GM23338 (cell line): Measurements from ENCODE around the gene TRAF3IP1. TPM values are rescaled to one million over a fixed set of nuclear protein-coding genes. Genes with fewer than 3 reads are reported as not detected.

Source experiments
- ATAC-seq: fragments of 200-7000 bp; cut with Tn5 transposase; 3 replicates; pipeline ENCODE4 v1.9.1; 2020
- DNase-seq: peaks from one replicate; pipeline ENCODE4 v3.0.0-alpha.2; 2015; ENCODE audit warnings: low spot score
- H2AFZ ChIP-seq: fragments of 200-600 bp; sonication (generic); 2 replicates; pipeline ENCODE4 v1.8.0; 2016; ENCODE audit warnings: antibody characterized with exemption, mild to moderate bottlenecking, moderate library complexity
- H3F3A ChIP-seq: fragments of 200-600 bp; sonication (generic); replicated peaks from 2 replicates; pipeline ENCODE4 v1.8.0; 2017; ENCODE audit warnings: antibody characterized with exemption, mixed run types, low read depth
- H3K27ac ChIP-seq: fragments of 200-600 bp; sonication (generic); 2 replicates; pipeline ENCODE4 v1.6.1; 2016; ENCODE audit warnings: low read depth
- H3K27me3 ChIP-seq: fragments of 200-600 bp; sonication (generic); 2 replicates; pipeline ENCODE4 v1.8.0; 2016; ENCODE audit warnings: mild to moderate bottlenecking, mixed run types, moderate library complexity; ENCODE audit not compliant: insufficient read depth
- H3K36me3 ChIP-seq: fragments of 200-600 bp; sonication (generic); 2 replicates; pipeline ENCODE4 v1.8.0; 2016; ENCODE audit warnings: mild to moderate bottlenecking; ENCODE audit not compliant: insufficient read depth
- H3K4me1 ChIP-seq: fragments of 200-600 bp; sonication (generic); 2 replicates; pipeline ENCODE4 v1.8.0; 2016; ENCODE audit warnings: mild to moderate bottlenecking, moderate library complexity; ENCODE audit not compliant: insufficient read depth
- H3K4me2 ChIP-seq: fragments of 200-600 bp; sonication (generic); 2 replicates; pipeline ENCODE4 v1.7.1; 2017; ENCODE audit warnings: mixed run types
- H3K4me3 ChIP-seq: fragments of 200-600 bp; sonication (generic); 2 replicates; pipeline ENCODE4 v1.6.1; 2016; ENCODE audit warnings: mixed run types
- H3K79me2 ChIP-seq: fragments of 200-600 bp; sonication (generic); replicated peaks from 2 replicates; pipeline ENCODE4 v1.8.0; 2017; ENCODE audit warnings: mild to moderate bottlenecking; ENCODE audit not compliant: insufficient read depth
- H3K9me2 ChIP-seq: fragments of 200-600 bp; sonication (generic); 2 replicates; pipeline ENCODE4 v1.8.0; 2017; ENCODE audit not compliant: insufficient read depth
- H4K20me1 ChIP-seq: fragments of 200-600 bp; sonication (generic); replicated peaks from 2 replicates; pipeline ENCODE4 v1.8.0; 2017; ENCODE audit warnings: mild to moderate bottlenecking; ENCODE audit not compliant: insufficient read depth
- H3K27ac Mint-ChIP-seq: 2 replicates; pipeline ENCODE4 v1.8.0; 2020; ENCODE audit warnings: inconsistent platforms, mild to moderate bottlenecking, moderate library complexity, mixed read lengths
- H3K27me3 Mint-ChIP-seq: 3 replicates; pipeline ENCODE4 v1.8.0; 2022; ENCODE audit warnings: low read depth, mild to moderate bottlenecking, moderate library complexity, mixed read lengths, inconsistent platforms; ENCODE audit not compliant: insufficient read depth, poor library complexity
- H3K36me3 Mint-ChIP-seq: 3 replicates; pipeline ENCODE4 v1.8.0; 2021; ENCODE audit warnings: low read depth, mild to moderate bottlenecking, inconsistent platforms, moderate library complexity, mixed read lengths
- H3K4me1 Mint-ChIP-seq: 3 replicates; pipeline ENCODE4 v1.8.0; 2020; ENCODE audit warnings: mild to moderate bottlenecking, inconsistent platforms, mixed read lengths
- H3K4me3 Mint-ChIP-seq: 3 replicates; pipeline ENCODE4 v1.8.0; 2021; ENCODE audit warnings: moderate library complexity, mild to moderate bottlenecking, inconsistent platforms, mixed read lengths
- H3K9me3 Mint-ChIP-seq: 3 replicates; pipeline ENCODE4 v1.8.0; 2020; ENCODE audit warnings: moderate library complexity, mild to moderate bottlenecking, inconsistent platforms, mixed read lengths
- CREB1 ChIP-seq: fragments of 250-450 bp; sonication (Bioruptor Pico); IDR thresholded peaks from 2 replicates; pipeline ENCODE4 v1.5.0; 2020; ENCODE audit warnings: low read depth, mild to moderate bottlenecking, moderate library complexity
- CTCF ChIP-seq, 2 experiments: fragments of 200-600 bp in 1 of 2; sonication (generic) in 1 of 2; conservative IDR thresholded peaks; 2 replicates each; pipeline versions ENCODE4 v1.5.1 to v1.6.1; 2016 to 2017; ENCODE audit warnings: antibody characterized with exemption in 2 of 2, low read depth in 2 of 2, mild to moderate bottlenecking in 2 of 2, moderate library complexity in 1 of 2
- ETS1 ChIP-seq: IDR thresholded peaks from 2 replicates; pipeline ENCODE4 v1.6.1; 2016; ENCODE audit warnings: antibody characterized with exemption
- EZH2 ChIP-seq: fragments of 200-600 bp; sonication (generic); IDR thresholded peaks from one replicate; pipeline ENCODE4 v1.8.0; 2017; ENCODE audit warnings: antibody characterized with exemption, mild to moderate bottlenecking, low read depth; ENCODE audit not compliant: unreplicated experiment
- JUNB ChIP-seq: IDR thresholded peaks from one replicate; pipeline ENCODE4 v1.6.1; 2016; ENCODE audit warnings: antibody characterized with exemption; ENCODE audit not compliant: unreplicated experiment
- NANOG ChIP-seq: IDR thresholded peaks from 2 replicates; pipeline ENCODE4 v1.6.1; 2016; ENCODE audit warnings: antibody characterized with exemption, borderline replicate concordance
- STAT1 ChIP-seq: IDR thresholded peaks from one replicate; pipeline ENCODE4 v1.6.1; 2016; ENCODE audit warnings: antibody characterized with exemption; ENCODE audit not compliant: unreplicated experiment
- ZNF114 ChIP-seq: fragments of 250-450 bp; sonication (Bioruptor Pico); IDR thresholded peaks from 2 replicates; pipeline ENCODE4 v1.5.0; 2020; ENCODE audit warnings: mild to moderate bottlenecking, moderate library complexity
- ZNF331 ChIP-seq: fragments of 250-450 bp; sonication (Bioruptor Pico); IDR thresholded peaks from 2 replicates; pipeline ENCODE4 v1.5.0; 2020; ENCODE audit warnings: low read depth, mild to moderate bottlenecking, moderate library complexity
- polyA plus RNA-seq: library from polyadenylated mRNA; unstranded; fragments of >200 nt; fragmentation: Nextera tagmentation; extraction: Ambion mirVana; gene quantifications from 2 replicates; pipeline ENCODE4 v1.2.1, GENCODE V29; 2016
- total RNA-seq: library from RNA; depleted of rRNA; stranded (reverse); fragments of >200 nt; shearing (Covaris generic); gene quantifications from 2 replicates; pipeline ENCODE4 v1.2.3, GENCODE V29; 2014
- TF ChIP-seq, protein P1 (sequence below): IDR thresholded peaks from one replicate; pipeline ENCODE4 v1.6.1; 2018; ENCODE audit warnings: antibody characterized with exemption; ENCODE audit not compliant: unreplicated experiment

The TRAF3IP1 gene
- total and polyA plus RNA-seq, 2 experiments from 2014 or later = 12.5 to 20.7 TPM

- H2AFZ ChIP-seq = no peak overlapping the region
- ATAC-seq = no peak
- H3K4me3 Mint-ChIP-seq = no peak overlapping the region
- no peak overlapping the region for H3K4me3 ChIP-seq
- H3K4me1 ChIP-seq = no peaks in the 10 kb centered on the region
- H3K27ac ChIP-seq = no peak overlapping the region
- TF ChIP-seq ZNF331 (CRISPR knock-in tag) = no peak
- TF ChIP-seq ZNF114 (CRISPR knock-in tag) = no peak
- no peak for TF ChIP-seq NANOG
- no peak for TF ChIP-seq EZH2
- no peak for TF ChIP-seq STAT1
- TF ChIP-seq, protein P1, sequence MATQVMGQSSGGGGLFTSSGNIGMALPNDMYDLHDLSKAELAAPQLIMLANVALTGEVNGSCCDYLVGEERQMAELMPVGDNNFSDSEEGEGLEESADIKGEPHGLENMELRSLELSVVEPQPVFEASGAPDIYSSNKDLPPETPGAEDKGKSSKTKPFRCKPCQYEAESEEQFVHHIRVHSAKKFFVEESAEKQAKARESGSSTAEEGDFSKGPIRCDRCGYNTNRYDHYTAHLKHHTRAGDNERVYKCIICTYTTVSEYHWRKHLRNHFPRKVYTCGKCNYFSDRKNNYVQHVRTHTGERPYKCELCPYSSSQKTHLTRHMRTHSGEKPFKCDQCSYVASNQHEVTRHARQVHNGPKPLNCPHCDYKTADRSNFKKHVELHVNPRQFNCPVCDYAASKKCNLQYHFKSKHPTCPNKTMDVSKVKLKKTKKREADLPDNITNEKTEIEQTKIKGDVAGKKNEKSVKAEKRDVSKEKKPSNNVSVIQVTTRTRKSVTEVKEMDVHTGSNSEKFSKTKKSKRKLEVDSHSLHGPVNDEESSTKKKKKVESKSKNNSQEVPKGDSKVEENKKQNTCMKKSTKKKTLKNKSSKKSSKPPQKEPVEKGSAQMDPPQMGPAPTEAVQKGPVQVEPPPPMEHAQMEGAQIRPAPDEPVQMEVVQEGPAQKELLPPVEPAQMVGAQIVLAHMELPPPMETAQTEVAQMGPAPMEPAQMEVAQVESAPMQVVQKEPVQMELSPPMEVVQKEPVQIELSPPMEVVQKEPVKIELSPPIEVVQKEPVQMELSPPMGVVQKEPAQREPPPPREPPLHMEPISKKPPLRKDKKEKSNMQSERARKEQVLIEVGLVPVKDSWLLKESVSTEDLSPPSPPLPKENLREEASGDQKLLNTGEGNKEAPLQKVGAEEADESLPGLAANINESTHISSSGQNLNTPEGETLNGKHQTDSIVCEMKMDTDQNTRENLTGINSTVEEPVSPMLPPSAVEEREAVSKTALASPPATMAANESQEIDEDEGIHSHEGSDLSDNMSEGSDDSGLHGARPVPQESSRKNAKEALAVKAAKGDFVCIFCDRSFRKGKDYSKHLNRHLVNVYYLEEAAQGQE = no peak
- H4K20me1 ChIP-seq = no peaks in the 10 kb centered on the region; the same call in 1 of the 2 replicates
- no peaks in the 10 kb centered on the region for H3K27me3 ChIP-seq
- no peak for DNase-seq
- peaks cover 26% of the 10 kb centered on the region for H3K36me3 Mint-ChIP-seq
- no peaks in the 10 kb centered on the region; the same call in 2 of the 3 replicates for H3K9me3 Mint-ChIP-seq
- H3K27ac Mint-ChIP-seq = no peak overlapping the region
- peaks cover 15% of the 10 kb centered on the region; the same call in 1 of the 2 replicates for H3K79me2 ChIP-seq
- H3K4me1 Mint-ChIP-seq = peaks cover 9% of the 10 kb centered on the region; the same call in 2 of the 3 replicates
- H3F3A ChIP-seq = no peaks in the 10 kb centered on the region
- H3K9me2 ChIP-seq = no peaks in the 10 kb centered on the region
- no peak overlapping the region for H3K4me2 ChIP-seq
- peaks cover 3% of the 10 kb centered on the region for H3K27me3 Mint-ChIP-seq
- no peaks in the 10 kb centered on the region for H3K36me3 ChIP-seq
Measured at GRCh38 chr2:238325694-238326093, 5.4 kb downstream of the TRAF3IP1 start.

DNA sequence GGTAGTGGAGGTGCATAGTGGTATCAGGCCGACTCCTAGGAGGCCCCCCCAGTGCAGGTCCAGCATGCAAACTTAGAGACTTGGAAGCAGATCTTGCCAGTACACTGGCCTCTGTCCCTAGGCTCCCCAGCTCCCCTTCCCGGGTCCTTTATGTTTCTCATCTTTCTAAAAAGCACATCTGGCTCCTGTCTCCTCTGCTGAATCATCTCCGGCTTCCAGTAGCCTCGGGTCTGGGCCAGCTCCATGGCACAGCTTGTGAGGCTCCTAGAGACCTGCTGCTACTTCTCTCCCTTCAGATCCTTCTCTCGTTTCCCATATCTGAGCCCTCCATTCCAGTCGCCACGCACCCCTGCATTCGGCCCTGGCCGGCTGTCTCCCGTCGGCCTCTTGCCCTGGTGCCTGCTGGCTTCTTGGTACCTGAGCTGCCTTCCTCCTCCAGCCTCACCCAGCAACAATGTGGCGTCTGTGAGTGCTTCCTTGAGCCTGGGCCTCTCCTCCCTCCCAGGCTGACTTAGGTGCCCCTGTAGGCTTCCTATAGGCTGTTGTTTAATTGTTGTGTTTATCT, 6.6 kb downstream of the TRAF3IP1 start:
- no peak overlapping the region for H3K4me2 ChIP-seq
- no peak overlapping the region for H3K27ac ChIP-seq
- H2AFZ ChIP-seq = no peak overlapping the region
- no peaks in the 10 kb centered on the region; the same call in 1 of the 2 replicates for H4K20me1 ChIP-seq
- peaks cover 10% of the 10 kb centered on the region; the same call in 1 of the 2 replicates for H3K79me2 ChIP-seq
- H3K4me3 Mint-ChIP-seq = no peak overlapping the region
- DNase-seq (no peak), ATAC-seq (no peak)
- H3K4me3 ChIP-seq = no peak overlapping the region
- no peaks in the 10 kb centered on the region for H3K4me1 ChIP-seq
- H3K27me3 ChIP-seq = no peaks in the 10 kb centered on the region
- no peaks in the 10 kb centered on the region for H3F3A ChIP-seq
- peaks cover 26% of the 10 kb centered on the region for H3K36me3 Mint-ChIP-seq
- peaks cover 3% of the 10 kb centered on the region for H3K27me3 Mint-ChIP-seq
- no peaks in the 10 kb centered on the region for H3K9me2 ChIP-seq
- no peaks in the 10 kb centered on the region; the same call in 2 of the 3 replicates for H3K9me3 Mint-ChIP-seq
- H3K36me3 ChIP-seq = no peaks in the 10 kb centered on the region
- H3K4me1 Mint-ChIP-seq = peaks cover under 1% of the 10 kb centered on the region; the same call in 2 of the 3 replicates
- H3K27ac Mint-ChIP-seq = no peak overlapping the region
- TF ChIP-seq JUNB = no peak
- TF ChIP-seq EZH2 = no peak
- TF ChIP-seq, protein P1 = no peak
- TF ChIP-seq ETS1 = no peak
- TF ChIP-seq STAT1 = no peak
- TF ChIP-seq CREB1 (CRISPR knock-in tag) = no peak
- no peak for TF ChIP-seq NANOG
- TF ChIP-seq CTCF (conservative IDR thresholded peaks at IDR 0.05; ENCODE audit: low read depth in 2 of 2) = no peak
- TF ChIP-seq ZNF114 (CRISPR knock-in tag) = no peak
- no peak for TF ChIP-seq ZNF331 (CRISPR knock-in tag)
